ENCODE data around the gene TRMT10C. TPM values are rescaled to one million over a fixed set of nuclear protein-coding genes. Genes with fewer than 3 reads are reported as not detected.

TRMT10C gene
- polyA plus RNA-seq, 1 of the 3 experiments (the other 2 are of a cell fraction) = 13.7 TPM

- POLR2A ChIA-PET = no interaction called here
- Histone ChIP-seq H3K4me3 (ENCODE audit: low read depth in 2 of 2, low read length in 1 of 2) (no peak overlapping the region), H4K20me1 (ENCODE audit: insufficient read depth) (no peaks in the 10 kb centered on the region), H3K4me2 (no peak overlapping the region), H3K79me2 (ENCODE audit: insufficient read depth) (no peaks in the 10 kb centered on the region), H3K4me1 (ENCODE audit: control insufficient read depth in 1 of 2, insufficient read depth in 2 of 2, low read depth in 1 of 2, low read length in 1 of 2) (no peaks in the 10 kb centered on the region; a peak in 1 of 4 replicates), H3K9me3 (no peaks in the 10 kb centered on the region), H3K27ac (ENCODE audit: low read depth in 2 of 2, low read length in 1 of 2) (no peak overlapping the region), H3F3A (replicated peaks; ENCODE audit: insufficient read depth) (peaks cover 4% of the 10 kb centered on the region), H3K27me3 (ENCODE audit: insufficient read depth) (no peaks in the 10 kb centered on the region), H2AFZ (ENCODE audit: low read depth) (no peak overlapping the region), H3K9ac (no peak overlapping the region), H3K36me3 (replicated peaks in 1 of 2; ENCODE audit: control insufficient read depth in 1 of 2, insufficient read depth in 2 of 2, low read length in 1 of 2) (no peaks in the 10 kb centered on the region), H3K9me2 (no peaks in the 10 kb centered on the region)
- 44% methylated on average over 5 of the region's 5 CpGs for WGBS (ENCODE audit: low lambda C conversion rate)
- TF ChIP-seq TAF1 (IDR thresholded peaks at IDR 0.05; ENCODE audit: borderline replicate concordance, low read depth, low read length) = no peak
- TF ChIP-seq MAX (IDR thresholded peaks at IDR 0.05; ENCODE audit: low read depth) = no peak
- no peak for TF ChIP-seq USF2 (IDR thresholded peaks at IDR 0.05; ENCODE audit: borderline replicate concordance, low read depth, low read length)
- TF ChIP-seq NRF1 (IDR thresholded peaks at IDR 0.05; ENCODE audit: low read depth, low read length) = no peak
- TF ChIP-seq MXI1 (IDR thresholded peaks at IDR 0.05; ENCODE audit: low read depth, low read length) = no peak
- TF ChIP-seq SMC3 (IDR thresholded peaks at IDR 0.05; ENCODE audit: low read depth, low read length) = no peak
- TF ChIP-seq GABPA (IDR thresholded peaks at IDR 0.05; ENCODE audit: low read depth) = no peak
- no peak for TF ChIP-seq MEF2A (IDR thresholded peaks at IDR 0.05; ENCODE audit: borderline replicate concordance, low read depth)
- no peak for TF ChIP-seq FOXM1 (IDR thresholded peaks at IDR 0.05; ENCODE audit: low read depth)
- DNase-seq = no peak
- CTCF ChIA-PET = interaction anchor here (1.1 kb wide), 1 partner anchor 13 kb away, joined by 3 read pairs; no protein-coding TSS in a partner anchor
These were observed 26.4 kb upstream of the TRMT10C start for GRCh38 chr3:101535221-101535620.

GRCh38 chr3:101536266-101536665, 25.4 kb upstream of the TRMT10C start:
- WGBS (ENCODE audit: low lambda C conversion rate) = 46% methylated on average over 1 of the region's 1 CpG
- no peaks in the 10 kb centered on the region for H3K27me3 ChIP-seq (ENCODE audit: insufficient read depth)
- no peaks in the 10 kb centered on the region for H3K79me2 ChIP-seq (ENCODE audit: insufficient read depth)
- no peak overlapping the region for H3K9ac ChIP-seq
- no peak overlapping the region for H3K27ac ChIP-seq (ENCODE audit: low read depth in 2 of 2, low read length in 1 of 2)
- H3K4me2 ChIP-seq = no peak overlapping the region
- POLR2A ChIA-PET = no interaction called here
- no peak overlapping the region for H2AFZ ChIP-seq (ENCODE audit: low read depth)
- peaks cover 4% of the 10 kb centered on the region for H3F3A ChIP-seq (replicated peaks; ENCODE audit: insufficient read depth)
- H3K36me3 ChIP-seq (replicated peaks in 1 of 2; ENCODE audit: control insufficient read depth in 1 of 2, insufficient read depth in 2 of 2, low read length in 1 of 2) = no peaks in the 10 kb centered on the region
- no peaks in the 10 kb centered on the region; a peak in 1 of 4 replicates for H3K4me1 ChIP-seq (ENCODE audit: control insufficient read depth in 1 of 2, insufficient read depth in 2 of 2, low read depth in 1 of 2, low read length in 1 of 2)
- CTCF ChIA-PET = interaction anchor here (1.1 kb wide), 1 partner anchor 14 kb away, joined by 3 read pairs; no protein-coding TSS in a partner anchor
- no peaks in the 10 kb centered on the region for H4K20me1 ChIP-seq (ENCODE audit: insufficient read depth)
- no peaks in the 10 kb centered on the region for H3K9me3 ChIP-seq
- H3K9me2 ChIP-seq = no peaks in the 10 kb centered on the region
- DNase-seq = no peak
- H3K4me3 ChIP-seq (ENCODE audit: low read depth in 2 of 2, low read length in 1 of 2) = no peak overlapping the region
- TF ChIP-seq CTCF (IDR thresholded peaks at IDR 0.05) (no peak), REST (IDR thresholded peaks at IDR 0.05; ENCODE audit: low read depth, low read length) (no peak), PBX3 (IDR thresholded peaks at IDR 0.05) (no peak), RAD21 (IDR thresholded peaks at IDR 0.05; ENCODE audit: low read length) (no peak), FOXM1 (IDR thresholded peaks at IDR 0.05; ENCODE audit: low read depth) (no peak), CHD2 (IDR thresholded peaks at IDR 0.05; ENCODE audit: low read length, partially characterized antibody) (no peak), ELF1 (IDR thresholded peaks at IDR 0.05) (no peak), GATA2 (CRISPR knock-in tag; IDR thresholded peaks at IDR 0.05) (no peak), RXRA (IDR thresholded peaks at IDR 0.05; ENCODE audit: borderline replicate concordance, low read depth) (no peak), ZBTB33 (IDR thresholded peaks at IDR 0.05; ENCODE audit: borderline replicate concordance, low read depth) (no peak), EZH2phosphoT487 (IDR thresholded peaks at IDR 0.05; ENCODE audit: borderline replicate concordance, low read depth) (no peak)
